ENCODE measurements around the gene XPNPEP2.

DNA sequence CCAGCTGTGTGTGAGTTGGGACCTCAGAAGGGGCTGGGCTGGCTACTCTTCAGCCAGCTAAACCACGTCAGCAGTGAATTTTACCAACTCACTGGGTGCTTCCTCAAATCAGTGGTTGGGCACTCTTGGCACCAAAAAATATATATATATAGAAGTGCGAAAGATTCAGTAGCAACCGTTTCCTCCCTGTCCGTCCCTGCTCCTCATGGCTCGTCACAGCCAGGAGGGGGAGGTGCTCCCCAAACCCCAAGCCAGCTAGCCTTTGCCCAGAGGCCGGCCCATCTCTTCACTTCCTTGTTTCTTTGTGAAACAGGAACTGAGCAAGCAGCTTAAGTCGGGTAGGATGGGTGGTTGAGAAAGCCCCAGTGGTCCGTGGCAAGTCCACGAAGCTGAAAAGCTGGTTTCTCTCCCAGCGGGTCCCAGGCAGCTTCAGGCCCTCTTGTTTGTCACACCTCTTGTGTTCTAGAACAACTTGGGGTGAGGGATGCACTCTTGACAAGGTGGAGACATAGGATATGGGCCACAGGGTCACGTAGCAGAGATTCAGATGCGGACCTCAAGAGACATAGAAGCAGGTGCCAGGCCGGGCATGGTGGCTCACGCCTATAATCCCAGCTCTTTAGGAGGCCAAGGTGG lies 34.1 kb downstream of the XPNPEP2 start:
- TF ChIP-seq, protein P1, sequence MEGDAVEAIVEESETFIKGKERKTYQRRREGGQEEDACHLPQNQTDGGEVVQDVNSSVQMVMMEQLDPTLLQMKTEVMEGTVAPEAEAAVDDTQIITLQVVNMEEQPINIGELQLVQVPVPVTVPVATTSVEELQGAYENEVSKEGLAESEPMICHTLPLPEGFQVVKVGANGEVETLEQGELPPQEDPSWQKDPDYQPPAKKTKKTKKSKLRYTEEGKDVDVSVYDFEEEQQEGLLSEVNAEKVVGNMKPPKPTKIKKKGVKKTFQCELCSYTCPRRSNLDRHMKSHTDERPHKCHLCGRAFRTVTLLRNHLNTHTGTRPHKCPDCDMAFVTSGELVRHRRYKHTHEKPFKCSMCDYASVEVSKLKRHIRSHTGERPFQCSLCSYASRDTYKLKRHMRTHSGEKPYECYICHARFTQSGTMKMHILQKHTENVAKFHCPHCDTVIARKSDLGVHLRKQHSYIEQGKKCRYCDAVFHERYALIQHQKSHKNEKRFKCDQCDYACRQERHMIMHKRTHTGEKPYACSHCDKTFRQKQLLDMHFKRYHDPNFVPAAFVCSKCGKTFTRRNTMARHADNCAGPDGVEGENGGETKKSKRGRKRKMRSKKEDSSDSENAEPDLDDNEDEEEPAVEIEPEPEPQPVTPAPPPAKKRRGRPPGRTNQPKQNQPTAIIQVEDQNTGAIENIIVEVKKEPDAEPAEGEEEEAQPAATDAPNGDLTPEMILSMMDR (IDR thresholded peaks at IDR 0.05), result no peak
- no peak for TF ChIP-seq EP300 (IDR thresholded peaks at IDR 0.05)
- no peak for TF ChIP-seq POLR2A (IDR thresholded peaks at IDR 0.05)

Data from stomach (tissue), 4 donors.